SH-SY5Y (cell line): ENCODE measurements around the gene RBMS3.

Experiments used
- GATA2 ChIP-seq: IDR thresholded peaks from 2 replicates; pipeline ENCODE4 v1.6.1; 2011; ENCODE audit warnings: mild to moderate bottlenecking, low read depth, low read length
- GATA3 ChIP-seq: IDR thresholded peaks from 2 replicates; pipeline ENCODE4 v1.6.1; 2011; ENCODE audit warnings: low read depth, mild to moderate bottlenecking, low read length, moderate library complexity

- TF ChIP-seq GATA2: no peak
- no peak for TF ChIP-seq GATA3
These were observed 222.4 kb downstream of the RBMS3 start for GRCh38 chr3:29503314-29503713.
